GM12891 (cell line): ENCODE measurements around the gene TMPRSS11F.

ENCODE experiments used
- POLR2A ChIP-seq: IDR thresholded peaks from 2 replicates; pipeline ENCODE4 v1.6.1; 2011; ENCODE audit warnings: low read depth, low read length, control low read depth
- POLR2AphosphoS5 ChIP-seq: IDR thresholded peaks from 2 replicates; pipeline ENCODE4 v1.6.1; 2011; ENCODE audit warnings: low read depth, low read length, control low read depth
- SPI1 ChIP-seq: IDR thresholded peaks from 2 replicates; pipeline ENCODE4 v1.6.1; 2011; ENCODE audit warnings: low read depth, low read length, control low read depth
- TAF1 ChIP-seq: IDR thresholded peaks from 2 replicates; pipeline ENCODE4 v1.6.1; 2011; ENCODE audit warnings: low read depth, low read length, control low read depth

DNA sequence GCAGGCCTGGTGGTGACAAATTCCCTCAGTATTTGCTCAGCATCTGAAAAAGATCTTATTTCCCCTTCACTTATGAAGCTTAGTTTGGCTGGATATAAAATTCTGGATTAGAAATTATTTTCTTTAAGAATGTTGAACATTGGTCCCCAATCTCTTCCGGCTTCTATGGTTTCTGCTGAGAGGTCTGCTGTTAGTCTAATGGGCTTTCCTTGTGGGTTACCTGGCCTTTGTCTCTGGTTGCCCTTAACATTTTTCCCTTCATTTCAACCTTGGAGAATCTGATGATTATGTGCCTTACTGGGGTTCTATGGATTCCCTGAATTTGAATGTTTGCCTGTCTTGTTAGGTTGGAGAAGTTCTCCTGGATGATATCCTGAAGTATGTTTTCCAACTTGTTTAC is 17.4 kb upstream of the TMPRSS11F start:
- TF ChIP-seq TAF1 (no peak), POLR2A (no peak), POLR2AphosphoS5 (no peak), SPI1 (no peak)
